Duodenal mucosa (tissue), 2 donors: ENCODE results near the gene NEDD9.

Experiments
- H3K27ac ChIP-seq: one replicate; pipeline ENCODE4 v1.7.0; 2013; ENCODE audit warnings: low read depth, low read length
- H3K27me3 ChIP-seq, 2 donors: one replicate each; pipeline ENCODE4 v1.7.0; 2013; ENCODE audit warnings: low read length in 2 of 2, control low read depth in 1 of 2; ENCODE audit not compliant: insufficient read depth in 2 of 2, control insufficient read depth in 1 of 2
- H3K36me3 ChIP-seq, 2 donors: one replicate each; pipeline ENCODE4 v1.7.0; 2013; ENCODE audit warnings: low read length in 2 of 2, control low read depth in 1 of 2; ENCODE audit not compliant: insufficient read depth in 2 of 2, control insufficient read depth in 1 of 2
- H3K4me1 ChIP-seq, 2 donors: one replicate each; pipeline ENCODE4 v1.7.0; 2013; ENCODE audit warnings: low read length in 2 of 2, control low read depth in 1 of 2; ENCODE audit not compliant: insufficient read depth in 2 of 2, control insufficient read depth in 1 of 2
- H3K4me3 ChIP-seq, 2 donors: one replicate each; pipeline ENCODE4 v1.7.0; 2013; ENCODE audit warnings: low read length in 2 of 2, low read depth in 1 of 2
- H3K9ac ChIP-seq, 2 donors: one replicate each; pipeline ENCODE4 v1.7.0; 2013; ENCODE audit warnings: low read length in 2 of 2, low read depth in 1 of 2
- H3K9me3 ChIP-seq, 2 donors: one replicate each; pipeline ENCODE4 v1.7.0; 2013; ENCODE audit warnings: low read length in 2 of 2, control low read depth in 1 of 2; ENCODE audit not compliant: control insufficient read depth in 1 of 2

NEDD9 gene

DNA sequence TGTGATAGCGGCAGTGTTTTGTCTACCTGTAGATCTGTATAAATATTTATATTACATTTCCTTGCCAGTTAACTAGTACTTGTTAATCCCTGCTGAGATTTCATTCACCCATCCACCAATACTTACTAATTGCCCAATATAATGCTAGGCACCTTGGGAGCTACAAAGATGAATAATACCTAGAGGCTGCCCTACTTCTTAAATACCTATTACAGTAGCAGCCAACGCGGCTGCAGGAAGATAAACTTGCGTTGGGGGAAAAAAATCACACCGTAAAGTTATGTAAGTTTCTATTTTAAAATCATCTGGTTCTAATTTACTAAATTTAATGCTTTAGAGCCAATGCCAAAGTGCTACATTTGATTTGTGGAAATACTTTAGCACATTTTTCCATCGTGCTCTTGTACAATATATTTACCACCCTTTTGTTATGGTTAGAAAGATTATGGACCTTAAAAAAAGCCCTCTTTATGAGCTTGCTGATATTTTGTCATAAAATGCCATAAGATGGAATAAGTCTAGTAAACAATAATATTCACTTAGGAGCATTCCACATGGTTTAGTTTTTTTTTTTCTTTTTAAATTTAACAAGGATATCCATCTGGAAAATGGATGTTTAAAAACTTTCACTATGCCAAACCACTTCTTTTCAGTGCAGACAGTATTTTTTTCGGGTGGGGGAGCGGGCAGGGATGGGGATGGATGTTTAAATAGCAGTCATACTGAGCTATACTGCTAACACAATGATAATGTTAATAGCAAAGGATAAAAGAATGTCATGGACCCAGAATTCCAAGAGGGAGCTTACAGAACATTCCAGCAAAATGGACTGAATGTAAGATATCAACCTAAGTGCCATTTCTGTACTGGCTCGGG, 13.2 kb upstream of the NEDD9 start:
- H3K4me1 ChIP-seq = no peaks in the 10 kb centered on the region
- H3K27me3 ChIP-seq = no peaks in the 10 kb centered on the region
- peaks cover 0 to 3% of the 10 kb centered on the region in 2 donors for H3K9me3 ChIP-seq
- no peak overlapping the region for H3K9ac ChIP-seq
- H3K36me3 ChIP-seq = no peaks in the 10 kb centered on the region
- no peak overlapping the region for H3K4me3 ChIP-seq
- H3K27ac ChIP-seq = no peak overlapping the region

DNA sequence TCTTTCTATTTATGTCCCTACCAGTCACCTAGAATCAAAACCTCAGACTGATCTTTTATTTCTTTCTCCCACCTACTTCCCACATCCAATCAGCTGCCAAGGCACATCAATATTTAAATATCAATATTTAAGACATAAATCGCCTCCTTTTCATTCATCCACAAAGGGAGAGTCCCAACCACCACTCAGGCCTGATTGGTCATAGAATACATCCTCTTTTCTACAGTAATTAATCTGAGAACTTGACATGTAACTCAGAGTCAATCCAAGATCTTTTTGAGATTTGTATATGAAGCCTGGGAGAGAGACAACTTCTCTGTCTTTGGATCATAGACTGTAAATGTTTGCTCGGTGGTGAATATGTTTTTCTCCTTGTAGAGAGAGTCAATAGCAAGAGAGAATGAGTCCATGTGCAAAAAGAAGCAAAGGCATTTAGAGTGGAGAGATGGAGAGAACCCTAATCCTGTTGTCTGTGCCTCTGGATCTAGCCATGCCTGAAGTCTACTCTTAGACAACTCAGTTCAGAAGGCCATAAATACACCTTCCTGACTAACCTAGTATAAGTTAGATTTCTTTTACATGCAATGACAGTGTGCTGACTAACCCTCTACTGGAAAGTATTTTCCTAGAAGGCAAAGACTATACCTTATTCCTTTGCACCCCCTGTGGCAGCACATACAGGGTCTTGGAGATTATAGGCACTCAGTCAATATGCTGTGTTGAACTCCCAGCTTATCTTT, 12.1 kb upstream of the NEDD9 start:
- Histone ChIP-seq H3K36me3 (no peaks in the 10 kb centered on the region), H3K4me3 (no peak overlapping the region), H3K27ac (no peak overlapping the region), H3K9ac (no peak overlapping the region), H3K4me1 (no peaks in the 10 kb centered on the region), H3K9me3 (peaks cover 0 to 2% of the 10 kb centered on the region in 2 donors), H3K27me3 (no peaks in the 10 kb centered on the region)

GRCh38 chr6:11243861-11244260, 11.4 kb upstream of the NEDD9 start:
- Histone ChIP-seq H3K4me1 (no peaks in the 10 kb centered on the region), H3K36me3 (no peaks in the 10 kb centered on the region), H3K27me3 (no peaks in the 10 kb centered on the region), H3K9me3 (no peaks in the 10 kb centered on the region), H3K4me3 (no peak overlapping the region), H3K27ac (no peak overlapping the region), H3K9ac (no peak overlapping the region)

GRCh38 chr6:11242711-11243110, 10.2 kb upstream of the NEDD9 start:
- Histone ChIP-seq H3K9me3 (no peaks in the 10 kb centered on the region), H3K9ac (no peak overlapping the region), H3K4me1 (no peaks in the 10 kb centered on the region), H3K27ac (no peak overlapping the region), H3K36me3 (no peaks in the 10 kb centered on the region), H3K4me3 (no peak overlapping the region), H3K27me3 (no peaks in the 10 kb centered on the region)

DNA sequence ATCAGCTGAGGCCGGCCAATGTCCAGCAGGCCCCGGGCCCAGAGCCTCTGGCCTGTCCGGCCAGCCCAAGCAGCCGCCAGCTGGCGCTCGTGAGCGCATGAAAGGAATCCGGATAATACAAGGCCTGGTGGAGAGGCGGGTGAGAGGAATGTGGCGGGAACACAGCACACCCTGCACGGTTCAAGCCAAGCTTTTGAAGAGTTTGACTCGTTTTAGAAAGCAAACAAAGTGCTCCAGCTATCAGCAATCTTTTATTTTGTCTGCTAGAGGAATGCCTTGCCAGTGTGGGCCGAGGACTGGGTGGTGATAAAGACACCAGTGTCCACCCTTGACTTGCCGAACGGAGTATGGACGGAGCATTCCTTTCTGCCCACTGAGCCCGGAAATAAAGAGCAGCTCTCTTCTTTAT, 9.3 kb upstream of the NEDD9 start:
- Histone ChIP-seq H3K36me3 (no peaks in the 10 kb centered on the region), H3K9ac (no peak overlapping the region), H3K4me3 (no peak overlapping the region), H3K9me3 (no peaks in the 10 kb centered on the region), H3K27ac (no peak overlapping the region), H3K4me1 (peaks cover 2% of the 10 kb centered on the region in 2 donors), H3K27me3 (no peaks in the 10 kb centered on the region)

DNA sequence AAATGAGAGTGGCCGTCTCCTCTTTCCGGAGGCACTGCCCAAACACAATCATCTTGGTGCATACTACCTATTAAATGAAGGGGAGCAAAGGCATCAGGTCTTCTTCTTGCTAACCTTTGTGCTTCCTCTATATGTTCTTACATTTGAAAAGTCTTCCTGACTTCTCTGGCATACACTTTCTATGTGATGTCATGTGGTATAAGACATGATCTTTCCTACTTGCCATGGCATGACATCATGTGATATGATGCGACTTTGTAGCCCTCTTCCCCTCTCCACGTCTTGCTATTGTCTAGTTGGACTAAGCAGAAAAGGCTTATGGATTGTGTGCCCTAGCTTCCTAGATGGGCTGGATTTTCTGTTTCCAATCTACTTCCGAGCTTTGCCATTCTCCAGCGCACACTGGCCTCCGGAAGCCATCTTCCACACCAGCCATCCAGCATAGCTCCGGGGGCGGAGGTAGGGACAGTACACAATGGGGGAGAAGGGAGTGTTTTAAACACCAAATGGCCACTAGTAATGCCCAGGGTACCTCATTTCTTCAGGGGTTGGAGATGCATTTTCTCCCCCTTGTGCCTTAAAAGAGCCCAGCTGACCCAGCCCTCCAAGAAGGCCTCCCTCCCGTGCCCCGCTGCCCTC, 8.8 kb upstream of the NEDD9 start:
- Histone ChIP-seq H3K27ac (no peak overlapping the region), H3K36me3 (no peaks in the 10 kb centered on the region), H3K27me3 (no peaks in the 10 kb centered on the region), H3K4me1 (peaks cover 7% of the 10 kb centered on the region in 2 donors), H3K4me3 (no peak overlapping the region), H3K9ac (no peak overlapping the region), H3K9me3 (no peaks in the 10 kb centered on the region)

DNA sequence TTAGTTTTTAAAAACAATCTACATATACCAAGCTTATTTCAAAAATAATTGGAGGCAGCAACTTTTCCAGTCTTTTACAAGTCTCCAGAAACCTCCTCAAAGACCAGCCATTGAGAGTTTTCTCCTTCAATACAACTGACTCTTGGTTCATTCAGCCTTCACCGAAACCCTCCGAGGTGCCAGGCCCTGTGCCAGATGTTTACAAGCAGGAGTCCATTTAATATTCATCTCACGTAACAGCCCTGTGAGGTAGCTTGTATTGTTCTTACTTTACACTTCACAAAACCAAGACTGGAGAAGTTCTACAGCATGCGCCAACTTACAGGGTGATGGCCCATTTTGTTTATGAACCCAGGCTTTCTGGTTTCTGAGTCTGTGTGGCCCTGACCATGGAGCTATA, 5.5 kb upstream of the NEDD9 start:
- no peak overlapping the region for H3K27ac ChIP-seq
- H3K9me3 ChIP-seq = no peaks in the 10 kb centered on the region
- H3K36me3 ChIP-seq = no peaks in the 10 kb centered on the region
- H3K27me3 ChIP-seq = no peaks in the 10 kb centered on the region
- no peak overlapping the region for H3K9ac ChIP-seq
- H3K4me3 ChIP-seq = no peak overlapping the region
- H3K4me1 ChIP-seq = peaks cover 21 to 26% of the 10 kb centered on the region in 2 donors

GRCh38 chr6:11237428-11237827, 5.0 kb upstream of the NEDD9 start:
- Histone ChIP-seq H3K36me3 (no peaks in the 10 kb centered on the region), H3K9ac (no peak overlapping the region), H3K27me3 (no peaks in the 10 kb centered on the region), H3K9me3 (no peaks in the 10 kb centered on the region), H3K4me3 (no peak overlapping the region), H3K4me1 (peaks cover 21 to 26% of the 10 kb centered on the region in 2 donors), H3K27ac (no peak overlapping the region)

DNA sequence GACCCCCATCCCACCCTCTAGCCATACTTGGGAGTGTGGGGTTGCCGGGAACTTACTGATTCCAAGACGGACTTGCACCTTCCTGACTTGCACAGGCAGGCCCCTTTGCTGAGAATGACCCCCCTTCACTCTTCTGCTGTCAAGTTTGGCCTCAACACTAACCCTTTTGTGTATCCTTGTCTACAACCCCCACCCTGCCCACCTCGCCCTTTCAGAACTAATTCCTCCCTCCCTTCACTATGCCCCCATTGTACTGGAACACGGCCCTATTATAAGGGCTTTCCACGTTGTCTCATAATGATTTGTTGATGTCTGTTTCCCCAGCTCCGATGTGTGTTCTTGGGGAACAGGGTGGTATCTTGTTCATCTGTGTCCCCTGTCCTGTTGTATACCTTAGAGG, 4.4 kb upstream of the NEDD9 start:
- Histone ChIP-seq H3K27ac (no peak overlapping the region), H3K9ac (no peak overlapping the region)

More for the DNA sequence above, 4.4 kb upstream of the NEDD9 start:
- H3K27me3 ChIP-seq = no peaks in the 10 kb centered on the region
- no peaks in the 10 kb centered on the region for H3K36me3 ChIP-seq
- H3K4me3 ChIP-seq = no peak overlapping the region
- H3K4me1 ChIP-seq = peaks cover 21 to 26% of the 10 kb centered on the region in 2 donors
- H3K9me3 ChIP-seq = no peaks in the 10 kb centered on the region
